Psoas muscle (tissue), 8 donors: ENCODE measurements around the gene WWOX. TPM values are rescaled to one million over a fixed set of nuclear protein-coding genes. Genes with fewer than 3 reads are reported as not detected.

Experiments used
- ATAC-seq, 4 donors: fragments of 200-7000 bp; cut with Tn5 transposase; one replicate each; pipeline ENCODE4 v1.9.1; 2020; ENCODE audit warnings: moderate library complexity in 3 of 4, mild to moderate bottlenecking in 2 of 4
- DNase-seq, 2 donors: peaks; one replicate each; pipeline ENCODE4 v3.0.0-alpha.2; 2020
- H3K27ac ChIP-seq: fragments of 200-600 bp; one replicate; pipeline ENCODE4 v1.8.0; 2022
- H3K27me3 ChIP-seq, 3 donors: fragments of 200-600 bp in 1 of 3; one replicate each; pipeline versions ENCODE4 v1.6.1 to v1.8.0; 2013 to 2022; ENCODE audit warnings: low read length in 2 of 3, mild to moderate bottlenecking in 2 of 3, moderate library complexity in 1 of 3; ENCODE audit not compliant: insufficient read depth in 3 of 3
- H3K36me3 ChIP-seq, 2 donors: fragments of 200-600 bp in 1 of 2; one replicate each; pipeline versions ENCODE4 v1.6.1 to v1.8.0; 2013 to 2022; ENCODE audit warnings: low read depth in 1 of 2, mild to moderate bottlenecking in 1 of 2, moderate library complexity in 1 of 2; ENCODE audit not compliant: insufficient read depth in 1 of 2
- H3K4me1 ChIP-seq: fragments of 200-600 bp; one replicate; pipeline ENCODE4 v1.8.0; 2022
- H3K4me3 ChIP-seq: fragments of 200-600 bp; one replicate; pipeline ENCODE4 v1.8.0; 2022; ENCODE audit warnings: mild to moderate bottlenecking
- H3K9me3 ChIP-seq: fragments of 200-600 bp; one replicate; pipeline ENCODE4 v1.8.0; 2022
- CTCF ChIP-seq: fragments of 200-600 bp; IDR thresholded peaks from one replicate; pipeline ENCODE4 v1.8.0; 2022; ENCODE audit warnings: antibody characterized with exemption
- WGBS, 3 donors: extraction: QIAGEN DNeasy Blood & Tissue Kit; methylation state at CpG; one replicate each; pipeline versions ENCODE4 v1.1.6 to v1.1.7; 2013; 5-methylcytosine and 5-hydroxymethylcytosine counted together
- intact Hi-C, 2 donors: fragments of 100-400 bp; cut with DNase I; formaldehyde crosslinking; loops; one replicate each; pipeline versions ENCODE4 v1.11.0 to v1.14.2; 2022
- polyA plus RNA-seq, 3 donors: library from polyadenylated mRNA; stranded (reverse); fragments of 200-250 nt; gene quantifications; one replicate each; pipeline ENCODE4 v1.2.3, GENCODE V29; 2013
- total RNA-seq, 4 donors: library from RNA; stranded (reverse); fragmentation: NEBNext Ultra II Directional in 2 of 4; extraction: Animal tissue kit (Norgen Biotek cat#: 25700) in 2 of 4; gene quantifications; one replicate each; pipeline versions ENCODE4 v1.2.1 to v1.2.4, GENCODE V29; 2021 to 2023
- donor health status: healthy with polysubstance abuse.
- donor health status: DM: no; HTN: no; CAD: no; lungs with moderate emphysema.
- donor health status: Bipolar disorder and iron deficiency.
- donor health status: healthy.
- donor health status: DM: yes; HTN: yes; CAD: no.
- donor health status: DM: no; HTN: no; CAD: no.
- donor health status: DM: no; HTN: no; CAD: no.
- donor health status: DM: yes; HTN: yes; CAD: no.

Gene WWOX
- total and polyA plus RNA-seq, 7 donors = 3.1 to 6.6 (median 5.0) TPM

- no peak for TF ChIP-seq CTCF
- DNase-seq (no peak), ATAC-seq (no peak)
- H3K4me1 ChIP-seq = no peaks in the 10 kb centered on the region
- H3K27ac ChIP-seq = no peak overlapping the region
- H3K4me3 ChIP-seq = no peak overlapping the region
- no peaks in the 10 kb centered on the region for H3K36me3 ChIP-seq
- peaks cover 0 to 4% (median 0%) of the 10 kb centered on the region in 3 donors for H3K27me3 ChIP-seq
- no peaks in the 10 kb centered on the region for H3K9me3 ChIP-seq
- 91 to 97% (median 92%) methylated on average over 3 of the region's 3 CpGs for WGBS, 3 donors
- intact Hi-C loops = loop anchor here in 1 of 2 donors (5.0 kb wide), 1 partner anchor 418 kb away; no protein-coding TSS in a partner anchor
Observed at GRCh38 chr16:78094998-78095397, 4.5 kb upstream of the WWOX start.

DNA sequence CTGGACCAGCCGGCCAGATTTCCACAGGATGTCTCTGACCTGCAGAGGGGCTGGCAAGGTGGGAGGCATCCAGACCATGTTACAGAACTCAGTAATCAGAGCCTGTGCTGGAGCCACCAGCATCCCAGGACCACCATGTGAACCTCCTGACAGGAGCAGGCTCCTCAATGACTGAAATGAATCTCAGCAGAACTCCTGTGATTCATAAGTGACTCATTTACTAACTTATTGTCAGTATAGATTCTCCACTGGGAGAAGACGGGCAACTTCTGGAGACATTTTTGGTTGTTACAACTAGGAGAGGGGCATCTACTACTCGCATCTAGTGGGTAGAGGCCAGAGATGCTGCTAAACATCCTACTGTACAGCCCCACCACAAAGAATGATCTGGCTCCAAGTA lies 3.1 kb upstream of the WWOX start:
- Histone ChIP-seq H3K27me3 (peaks cover 0 to 4% (median 0%) of the 10 kb centered on the region in 3 donors), H3K27ac (no peak overlapping the region), H3K36me3 (no peaks in the 10 kb centered on the region), H3K9me3 (no peaks in the 10 kb centered on the region), H3K4me1 (peaks cover 6% of the 10 kb centered on the region), H3K4me3 (no peak overlapping the region)
- DNase-seq = no peak
- intact Hi-C loops = loop anchor here in 1 of 2 donors (5.0 kb wide), 1 partner anchor 419 kb away; no protein-coding TSS in a partner anchor
- no peak for TF ChIP-seq CTCF
- 74 to 79% (median 75%) methylated on average over 3 of the region's 3 CpGs for WGBS, 3 donors
- no peak for ATAC-seq

- Histone ChIP-seq H3K36me3 (no peaks in the 10 kb centered on the region), H3K9me3 (no peaks in the 10 kb centered on the region), H3K27me3 (peaks cover 0 to 4% (median 0%) of the 10 kb centered on the region in 3 donors), H3K4me1 (peaks cover 6% of the 10 kb centered on the region), H3K4me3 (no peak overlapping the region), H3K27ac (no peak overlapping the region)
- no peak for ATAC-seq
- intact Hi-C loops = loop anchor here in 1 of 2 donors (5.0 kb wide), 1 partner anchor 420 kb away; no protein-coding TSS in a partner anchor
- TF ChIP-seq CTCF = no peak
- no peak for DNase-seq
- 92 to 95% (median 94%) methylated on average over 4 of the region's 4 CpGs for WGBS, 3 donors
Observed at GRCh38 chr16:78097548-78097947, 1.9 kb upstream of the WWOX start.

DNA sequence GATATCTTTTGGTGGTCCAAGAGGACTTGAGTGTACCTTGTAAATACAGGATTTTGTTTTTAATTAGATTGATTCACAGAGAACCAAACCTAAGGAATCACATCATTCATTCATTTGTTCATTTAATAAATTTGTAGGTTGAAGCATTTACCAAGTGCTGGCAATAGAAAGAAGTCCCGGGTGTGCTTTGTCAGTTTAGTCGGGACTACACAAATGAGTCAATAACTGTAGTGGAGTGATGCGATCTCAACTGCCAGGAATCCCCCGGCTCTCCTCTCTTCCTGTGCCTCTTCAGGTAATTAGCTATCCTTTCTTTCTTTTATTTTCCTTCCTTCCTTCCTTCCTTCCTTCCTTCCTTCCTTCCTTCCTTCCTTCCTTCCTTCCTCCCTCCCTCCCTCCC lies 1.4 kb upstream of the WWOX start:
- H3K4me1 ChIP-seq = peaks cover 6% of the 10 kb centered on the region
- H3K27me3 ChIP-seq = peaks cover 0 to 4% (median 0%) of the 10 kb centered on the region in 3 donors
- H3K4me3 ChIP-seq = no peak overlapping the region
- 50 to 78% (median 54%) methylated on average over 4 of the region's 4 CpGs for WGBS, 3 donors
- ATAC-seq (no peak), DNase-seq (no peak)
- intact Hi-C loops = loop anchor here in 1 of 2 donors (5.0 kb wide), 1 partner anchor 421 kb away; no protein-coding TSS in a partner anchor
- H3K36me3 ChIP-seq = no peaks in the 10 kb centered on the region
- no peak overlapping the region for H3K27ac ChIP-seq
- no peaks in the 10 kb centered on the region for H3K9me3 ChIP-seq
- no peak for TF ChIP-seq CTCF
